GM19395 (cell line): ENCODE measurements around the gene HACD2.
A peak's percentile ranks its signal among the peaks of the same experiment; 100 is the strongest.

Experiments used
- ATAC-seq: cut with Tn5 transposase; IDR thresholded peaks from one replicate; pipeline ENCODE4 v1.9.1; 2021; ENCODE audit warnings: mild to moderate bottlenecking, moderate library complexity; ENCODE audit not compliant: unreplicated experiment

HACD2 gene

DNA sequence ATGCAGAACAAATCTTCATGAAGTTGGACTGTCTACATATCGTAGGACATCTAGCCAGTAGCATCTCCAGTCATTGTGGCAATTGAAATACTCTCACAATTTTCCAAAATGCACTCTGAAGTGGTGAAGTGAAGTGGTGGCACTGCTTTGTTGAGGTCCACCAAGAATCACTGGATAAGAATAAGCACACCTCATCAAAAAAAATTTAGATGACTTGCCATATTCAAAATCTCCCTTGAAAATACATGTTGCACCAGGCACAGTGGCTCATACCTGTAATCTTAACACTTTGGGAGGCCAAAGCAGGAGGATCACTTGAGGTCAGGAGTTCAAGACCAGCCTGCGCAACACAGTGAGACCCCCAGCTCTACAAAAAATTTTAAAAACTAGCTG lies 12.9 kb downstream of the HACD2 start:
- no peak for ATAC-seq

DNA sequence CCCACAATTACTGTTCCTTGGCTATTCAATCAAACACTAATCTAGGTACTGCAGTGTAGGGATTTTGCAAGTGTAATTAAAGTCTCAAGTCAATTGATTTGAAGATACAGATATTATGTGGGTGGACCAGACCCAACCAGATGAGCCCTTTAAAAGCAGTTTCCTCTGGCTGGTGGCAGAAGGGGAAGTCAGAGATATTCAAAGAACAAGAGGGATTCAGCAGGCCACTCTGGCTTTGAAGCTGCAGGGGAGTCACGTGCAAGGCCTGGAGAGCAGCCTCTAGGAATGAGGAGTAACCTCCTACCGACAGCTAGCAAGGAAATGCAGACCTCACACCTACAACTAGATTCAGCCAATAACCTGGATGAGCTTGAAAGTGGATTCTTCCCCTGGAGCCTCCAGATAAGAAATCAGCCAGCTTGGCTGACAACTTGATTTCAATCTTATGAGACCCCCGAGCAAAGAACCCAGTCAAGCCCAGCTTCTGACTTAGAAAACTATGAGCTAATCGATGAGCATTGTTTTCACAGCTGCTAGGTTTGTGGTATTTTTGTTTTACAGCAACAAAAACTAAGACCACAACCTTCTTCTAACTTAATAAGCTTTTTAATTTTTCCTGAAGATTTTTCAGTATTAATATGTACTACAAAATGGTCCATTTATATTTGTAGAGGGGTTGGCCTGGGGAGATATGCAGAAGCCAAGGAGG lies 13.4 kb downstream of the HACD2 start:
- ATAC-seq = no peak

DNA sequence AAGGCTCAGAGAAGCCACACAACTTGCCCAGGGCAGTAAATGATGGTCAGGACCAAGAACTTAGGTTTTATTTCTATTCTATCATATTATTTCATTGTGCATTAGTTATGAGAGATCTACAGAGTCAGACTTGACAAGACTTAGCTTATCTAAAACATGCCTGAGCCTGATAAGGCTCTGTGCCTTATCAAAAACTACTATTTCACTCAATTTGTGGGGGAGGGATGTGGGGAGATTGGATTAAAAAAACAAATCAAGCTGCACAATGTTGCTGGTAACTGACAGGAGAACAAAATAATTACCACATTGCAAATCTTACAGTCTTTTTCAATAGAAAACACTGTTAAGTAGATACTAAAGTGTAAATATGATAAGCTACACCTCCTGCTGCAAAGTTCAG lies 16.0 kb downstream of the HACD2 start:
- ATAC-seq = no peak

DNA sequence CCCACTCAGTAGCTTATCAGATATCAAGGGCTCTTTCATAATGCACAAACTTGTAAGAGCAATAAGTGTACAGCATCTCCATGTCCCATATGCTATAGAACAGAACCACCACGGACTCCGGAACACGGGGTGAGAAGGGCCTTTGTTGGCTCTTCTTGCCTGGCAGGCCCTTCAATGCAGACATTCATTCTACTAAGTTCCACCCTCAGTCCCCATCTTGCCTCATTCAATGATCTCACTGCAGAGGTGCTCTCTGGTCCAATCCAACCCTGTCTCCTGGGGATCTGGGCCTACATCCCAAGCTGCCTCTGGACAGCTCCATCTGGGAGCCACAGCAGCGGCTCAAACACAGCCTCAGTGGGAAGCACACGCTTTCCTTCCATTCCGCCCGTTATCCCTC lies 16.8 kb downstream of the HACD2 start:
- no peak for ATAC-seq

- ATAC-seq = no peak
Observed at GRCh38 chr3:123564056-123564455, 20.8 kb downstream of the HACD2 start.

DNA sequence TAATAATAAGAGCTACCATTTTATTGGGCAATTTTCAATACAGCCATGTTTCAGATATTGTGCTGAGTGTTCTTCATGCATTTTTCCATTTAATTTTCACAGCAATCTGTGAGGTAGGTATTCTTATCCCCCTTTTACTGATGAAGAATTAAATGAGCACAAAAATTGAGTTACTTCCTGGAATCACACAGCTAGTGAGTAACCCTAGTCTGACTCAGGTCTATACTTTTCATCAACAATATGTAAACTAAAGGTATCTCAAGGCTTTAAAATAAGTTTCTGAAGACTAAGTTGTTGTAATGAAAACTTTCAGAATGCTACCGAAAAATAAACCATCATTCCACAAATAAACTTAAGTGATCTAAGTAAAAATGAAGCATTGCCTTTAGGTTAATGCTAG lies 22.3 kb downstream of the HACD2 start:
- no peak for ATAC-seq

- no peak for ATAC-seq
Observed at GRCh38 chr3:123561188-123561587, 23.7 kb downstream of the HACD2 start.

DNA sequence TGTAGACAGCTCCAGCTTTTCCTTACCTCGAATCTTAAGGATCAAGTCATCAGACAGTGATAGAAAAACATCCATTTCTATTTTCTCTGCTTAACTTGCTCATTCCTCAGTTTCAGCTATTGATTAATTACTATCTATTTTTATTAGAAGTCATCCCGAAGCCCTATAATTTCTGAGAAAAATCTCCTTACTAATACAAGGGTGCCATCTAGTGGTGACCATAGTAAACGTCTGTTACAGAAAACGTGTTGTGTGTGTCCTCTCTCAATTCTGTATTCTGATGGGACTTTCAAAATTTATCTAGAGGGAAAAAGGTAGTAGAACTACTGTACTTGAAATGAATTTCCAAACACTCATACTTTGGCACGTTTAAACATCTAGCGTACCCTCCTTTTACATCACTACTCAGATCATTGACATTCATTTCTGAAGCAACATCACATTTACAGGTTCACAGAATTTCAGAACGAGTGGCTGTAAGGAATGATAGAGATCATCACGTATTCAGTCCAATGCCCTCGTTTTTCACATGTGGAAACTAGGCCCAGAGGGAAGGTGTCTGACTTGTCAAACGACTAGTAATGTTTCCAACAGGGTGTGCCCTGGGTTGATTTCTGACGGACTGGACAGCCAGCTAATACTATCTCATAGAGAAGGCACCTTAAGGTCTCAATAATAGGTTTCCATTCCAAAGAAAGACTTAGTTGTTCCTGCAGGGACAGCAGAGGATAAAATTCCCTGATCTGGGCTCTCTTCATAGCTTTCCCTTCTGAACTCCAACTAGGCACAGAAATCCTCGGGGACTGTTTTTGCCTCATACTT lies 25.6 kb downstream of the HACD2 start:
- no peak for ATAC-seq

DNA sequence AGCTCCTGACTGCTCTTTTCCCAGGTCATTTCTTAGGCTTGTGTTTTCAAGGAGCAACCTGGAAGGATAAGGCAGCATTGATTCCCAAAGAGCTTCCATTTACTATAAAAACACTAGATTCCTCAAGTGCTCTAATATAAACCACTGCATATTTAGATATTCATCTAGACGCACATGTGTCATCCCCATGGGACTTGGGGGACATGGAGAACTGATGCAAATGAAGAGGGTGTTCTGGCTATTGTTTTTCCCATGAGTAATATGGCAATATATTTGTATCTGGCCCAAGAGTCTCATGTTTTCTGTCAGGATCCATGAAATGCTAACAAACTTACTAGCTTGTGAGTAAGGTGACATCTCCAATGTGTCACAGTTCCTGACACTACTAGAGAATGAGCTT lies 31.3 kb downstream of the HACD2 start:
- ATAC-seq = no peak

DNA sequence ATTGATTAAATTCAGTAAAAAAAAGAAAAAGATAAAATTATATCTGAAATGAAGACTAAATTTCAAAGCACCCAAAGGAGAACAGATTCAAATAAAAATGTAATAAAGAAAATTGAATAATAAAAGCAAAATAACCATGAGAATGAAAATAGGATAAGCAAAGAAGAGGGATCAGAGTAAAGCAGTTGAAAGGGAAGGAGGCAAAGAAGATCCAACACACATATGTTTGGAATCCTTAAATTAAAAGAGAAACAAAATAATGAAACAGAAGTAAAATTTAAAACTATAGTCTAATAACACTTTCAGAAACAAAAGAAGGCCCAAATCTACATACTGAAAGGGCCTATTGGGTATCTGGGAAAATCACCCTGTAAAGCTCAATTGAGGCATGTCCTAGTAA lies 32.1 kb downstream of the HACD2 start:
- ATAC-seq = no peak

DNA sequence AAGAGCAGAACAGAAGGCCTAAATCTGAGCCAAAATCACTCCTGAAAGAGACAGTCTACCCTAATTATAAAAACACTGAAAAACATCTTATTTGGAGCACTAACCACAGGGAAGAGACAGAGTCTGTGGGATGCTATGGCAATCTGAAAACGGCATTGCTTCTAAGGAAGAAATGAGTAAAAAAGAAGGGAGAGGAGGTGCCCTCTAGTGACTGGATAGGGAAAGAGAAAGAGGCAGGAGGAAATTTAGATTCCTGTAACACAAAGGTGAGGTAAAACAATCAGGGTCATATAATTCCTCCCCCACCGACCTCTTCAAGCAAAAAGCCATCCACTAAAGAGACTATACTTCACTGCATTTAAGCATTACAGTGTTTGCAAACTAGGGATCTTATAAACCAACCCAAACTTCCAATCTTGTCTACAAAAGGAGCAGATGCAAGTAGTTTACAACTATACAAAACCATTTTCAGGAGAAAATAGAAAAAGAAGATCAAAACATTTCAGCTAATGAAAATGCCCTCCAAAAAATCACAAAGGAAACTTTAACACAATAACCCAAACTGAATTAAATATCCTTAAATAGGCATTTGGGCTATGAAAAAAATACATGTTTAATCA lies 32.6 kb downstream of the HACD2 start:
- ATAC-seq = no peak

DNA sequence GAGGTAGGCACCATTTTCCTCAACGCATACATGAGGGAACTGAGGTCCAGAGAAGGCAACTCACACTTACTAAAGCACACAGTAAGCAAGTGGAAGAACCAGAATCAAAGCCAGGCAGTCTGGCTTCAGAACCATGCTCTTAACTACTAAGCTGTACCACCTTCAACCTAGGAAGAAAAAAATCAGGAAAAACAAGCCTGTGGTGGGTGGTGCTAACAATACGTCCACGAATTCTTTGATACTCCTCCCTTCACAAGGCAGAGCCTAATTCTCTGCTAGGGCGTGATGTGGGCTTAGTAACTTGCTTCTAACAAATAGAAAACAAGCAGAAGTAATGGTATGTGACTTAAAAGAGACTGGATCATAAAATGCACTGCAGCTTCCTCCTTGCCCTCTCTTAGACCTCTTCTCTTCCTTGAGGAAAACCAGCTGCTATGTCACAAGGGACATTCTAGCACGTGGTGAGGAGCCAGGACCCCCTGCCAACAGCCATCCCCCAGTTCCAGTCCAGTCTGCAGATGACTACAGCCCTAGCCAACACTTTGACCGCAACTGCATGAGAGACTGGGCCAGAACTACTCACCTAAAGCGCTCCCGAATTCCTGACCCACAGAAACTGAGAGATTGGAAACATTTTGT lies 36.9 kb downstream of the HACD2 start:
- no peak for ATAC-seq

- ATAC-seq = no peak
Observed at GRCh38 chr3:123546133-123546755, 38.6 kb downstream of the HACD2 start.

DNA sequence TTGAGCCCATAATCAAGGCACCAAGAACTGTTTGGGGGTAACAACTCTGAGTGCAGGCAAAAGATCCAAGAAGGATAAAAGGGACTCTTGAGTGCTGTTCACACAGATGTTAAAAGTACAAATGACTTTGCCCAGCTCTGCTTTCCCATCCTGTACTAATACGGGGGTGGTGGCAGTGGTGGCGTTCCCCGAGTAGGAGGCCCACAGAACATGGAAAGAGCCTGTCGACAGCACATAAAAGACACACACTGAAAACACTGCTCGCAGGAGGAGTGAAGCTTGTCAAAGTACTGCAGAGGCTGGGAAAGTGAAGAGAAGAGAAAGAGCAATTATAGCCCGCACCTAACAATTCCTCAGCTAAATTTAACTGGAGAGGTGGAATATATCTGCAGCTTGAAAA lies 40.9 kb downstream of the HACD2 start:
- ATAC-seq = no peak

DNA sequence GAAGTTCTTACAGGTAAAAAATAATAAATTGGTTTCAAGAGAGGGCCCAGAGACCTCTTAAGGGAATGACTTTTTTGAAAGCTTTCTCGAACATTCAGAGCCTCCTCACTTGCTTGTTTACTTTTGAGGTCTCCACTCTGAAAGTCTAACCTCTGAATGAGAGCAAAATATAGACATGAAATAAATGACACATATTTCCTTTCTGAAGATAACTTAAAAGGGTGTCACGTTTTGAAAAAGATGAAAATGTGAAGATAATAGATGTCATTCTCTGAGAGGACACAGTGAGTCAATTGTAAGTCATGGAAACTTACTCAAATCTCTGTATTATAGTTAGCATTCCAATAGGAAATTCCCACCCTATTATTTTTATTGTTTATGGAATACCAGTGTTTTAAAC lies 44.6 kb downstream of the HACD2 start:
- no peak for ATAC-seq

DNA sequence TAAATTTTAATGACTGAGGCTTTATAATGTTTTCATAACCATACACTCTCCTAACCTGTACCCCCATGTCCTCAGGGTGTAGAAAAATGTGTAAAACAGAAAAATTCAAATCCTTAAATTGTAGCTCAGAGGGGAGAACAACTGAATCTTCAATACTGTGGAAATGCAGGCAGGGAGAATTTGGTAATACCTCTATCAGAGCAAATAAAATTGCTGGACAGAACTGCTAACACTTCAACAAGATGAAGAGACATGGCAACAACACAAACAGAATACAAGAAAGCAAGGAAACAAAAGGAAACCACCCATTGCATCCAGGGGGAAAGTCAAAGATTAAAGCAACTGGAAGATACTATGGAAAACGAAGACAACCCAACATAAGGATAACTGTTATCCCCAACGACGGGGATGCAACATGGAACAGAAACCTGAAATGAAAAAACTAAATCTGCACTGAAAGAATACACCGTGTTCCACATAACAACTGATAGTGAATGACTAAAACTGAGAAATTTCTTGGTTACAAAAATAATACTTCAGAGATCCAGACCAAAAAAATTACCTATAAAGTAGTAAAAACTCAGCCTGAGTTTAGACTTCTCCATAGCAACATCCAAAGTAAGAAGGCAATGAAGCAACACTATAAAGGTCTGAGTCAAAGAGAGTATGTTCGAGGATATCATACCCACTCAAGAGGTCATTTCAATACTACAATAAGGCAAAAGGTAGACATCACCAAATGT lies 48.5 kb downstream of the HACD2 start:
- peak; percentile 87 for ATAC-seq

DNA sequence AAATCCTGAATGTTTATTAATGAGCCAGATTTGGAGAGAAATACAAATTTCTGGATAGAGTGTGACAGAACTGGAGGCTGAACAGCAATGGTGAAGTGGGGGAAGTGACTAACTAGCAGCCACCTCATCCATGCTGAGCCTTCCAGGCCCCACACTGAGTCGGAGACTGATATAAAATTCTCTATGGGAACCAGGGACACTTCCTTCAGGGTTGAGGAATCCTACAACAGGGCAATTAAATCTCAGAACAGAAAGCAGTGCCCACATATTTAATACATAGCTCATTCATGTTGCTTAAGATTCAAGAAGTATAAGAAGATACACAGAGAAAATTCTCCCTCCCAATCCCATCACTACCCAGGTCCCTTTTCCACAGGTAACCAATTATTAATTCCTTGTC lies 49.3 kb downstream of the HACD2 start:
- ATAC-seq = no peak

GRCh38 chr3:123534264-123534663 lies 50.6 kb downstream of the HACD2 start:
- ATAC-seq = no peak

GRCh38 chr3:123533554-123534159 lies 51.2 kb downstream of the HACD2 start:
- no peak for ATAC-seq

- no peak for ATAC-seq
Observed at GRCh38 chr3:123528130-123528529, 56.7 kb downstream of the HACD2 start.
